OCI-LY7 (cell line): ENCODE data around the gene WNT4.

Experiments used
- CTCF ChIP-seq: fragments of 200-600 bp; sonication (generic); conservative IDR thresholded peaks from 2 replicates; pipeline ENCODE4 v1.5.1; 2014; ENCODE audit warnings: mild to moderate bottlenecking, antibody characterized with exemption, low read length, moderate library complexity, mixed read lengths
- EZH2phosphoT487 ChIP-seq: fragments of 200-600 bp; sonication (generic); IDR thresholded peaks from 2 replicates; pipeline ENCODE4 v1.6.1; 2018; ENCODE audit warnings: low read depth, borderline replicate concordance, mild to moderate bottlenecking, mixed run types, antibody characterized with exemption, low read length, moderate library complexity, mixed read lengths

- TF ChIP-seq CTCF (no peak), EZH2phosphoT487 (no peak)
Measured at GRCh38 chr1:22131062-22131461, 11.8 kb downstream of the WNT4 start.
